KMS-11 (cell line): ENCODE data around the gene SCRN1.

Experiments used
- H2AFZ ChIP-seq: fragments of 200-600 bp; sonication (generic); 2 replicates; pipeline ENCODE4 v1.6.1; 2016; ENCODE audit warnings: antibody characterized with exemption, mixed run types, low read depth
- H3K27ac ChIP-seq: fragments of 200-600 bp; sonication (generic); 2 replicates; pipeline ENCODE4 v1.6.1; 2016; ENCODE audit warnings: mild to moderate bottlenecking, mixed run types
- H3K27me3 ChIP-seq: fragments of 200-600 bp; sonication (generic); 2 replicates; pipeline ENCODE4 v1.6.1; 2017; ENCODE audit warnings: mild to moderate bottlenecking, low read depth, mixed run types, moderate library complexity; ENCODE audit not compliant: insufficient read depth
- H3K36me3 ChIP-seq: fragments of 200-600 bp; sonication (generic); 2 replicates; pipeline ENCODE4 v1.6.1; 2017; ENCODE audit warnings: mild to moderate bottlenecking, mixed run types; ENCODE audit not compliant: insufficient read depth
- H3K4me1 ChIP-seq: fragments of 200-600 bp; sonication (generic); 2 replicates; pipeline ENCODE4 v1.6.1; 2016; ENCODE audit warnings: mild to moderate bottlenecking, low read depth, mixed run types; ENCODE audit not compliant: poor library complexity, severe bottlenecking
- H3K4me2 ChIP-seq: fragments of 200-600 bp; sonication (generic); 2 replicates; pipeline ENCODE4 v1.7.0; 2016; ENCODE audit warnings: mild to moderate bottlenecking, mixed run types
- H3K4me3 ChIP-seq: fragments of 200-600 bp; sonication (generic); IDR thresholded peaks from 2 replicates; pipeline ENCODE4 v1.6.1; 2017; ENCODE audit warnings: low read depth, low read length, mixed read lengths; ENCODE audit not compliant: insufficient read depth
- H3K79me2 ChIP-seq: fragments of 200-600 bp; sonication (generic); 2 replicates; pipeline ENCODE4 v1.6.1; 2016; ENCODE audit warnings: low read depth, mixed run types; ENCODE audit not compliant: insufficient read depth
- H3K9ac ChIP-seq: fragments of 200-600 bp; sonication (generic); 2 replicates; pipeline ENCODE4 v1.6.1; 2016; ENCODE audit warnings: mild to moderate bottlenecking, mixed run types
- H4K20me1 ChIP-seq: fragments of 200-600 bp; sonication (generic); 2 replicates; pipeline ENCODE4 v1.6.1; 2016; ENCODE audit warnings: mild to moderate bottlenecking, mixed run types; ENCODE audit not compliant: insufficient read depth
- CTCF ChIP-seq: fragments of 200-600 bp; sonication (generic); conservative IDR thresholded peaks from 2 replicates; pipeline ENCODE4 v1.6.1; 2017; ENCODE audit warnings: low read depth, mild to moderate bottlenecking, antibody characterized with exemption, low read length, moderate library complexity, mixed read lengths

SCRN1 gene

GRCh38 chr7:29871787-29872398 lies 117.7 kb downstream of the SCRN1 start:
- H3K79me2 ChIP-seq = no peaks in the 10 kb centered on the region
- H3K36me3 ChIP-seq = no peaks in the 10 kb centered on the region
- no peak for TF ChIP-seq CTCF
- H3K4me3 ChIP-seq = no peak overlapping the region
- H3K9ac ChIP-seq = no peak overlapping the region
- no peak overlapping the region for H3K4me2 ChIP-seq
- no peak overlapping the region for H3K27ac ChIP-seq
- no peaks in the 10 kb centered on the region for H4K20me1 ChIP-seq
- no peaks in the 10 kb centered on the region for H3K27me3 ChIP-seq
- H3K4me1 ChIP-seq = peaks cover 32% of the 10 kb centered on the region
- no peak overlapping the region for H2AFZ ChIP-seq
